Right lobe of liver (tissue), 6 donors: Measurements from ENCODE around the gene RPAP3. TPM values are rescaled to one million over a fixed set of nuclear protein-coding genes. Genes with fewer than 3 reads are reported as not detected.

ENCODE experiments used
- ATAC-seq, 4 donors: fragments of 200-7000 bp; cut with Tn5 transposase; one replicate each; pipeline ENCODE4 v1.9.1; 2020; ENCODE audit warnings: mild to moderate bottlenecking in 4 of 4, moderate library complexity in 4 of 4
- DNase-seq, 3 donors: peaks; one replicate each; pipeline ENCODE4 v3.0.0-alpha.2; 2020
- H3K27ac ChIP-seq, 3 donors: fragments of 200-600 bp; one replicate each; pipeline ENCODE4 v1.8.0; 2022
- H3K27me3 ChIP-seq, 2 donors: fragments of 200-600 bp; one replicate each; pipeline ENCODE4 v1.8.0; 2022
- H3K36me3 ChIP-seq, 4 donors: fragments of 200-600 bp; sonication (generic) in 1 of 4; one replicate each; pipeline versions ENCODE4 v1.5.1 to v1.8.0; 2017 to 2022; ENCODE audit warnings: control low read depth in 1 of 4
- H3K4me1 ChIP-seq, 4 donors: fragments of 200-600 bp; sonication (generic) in 1 of 4; one replicate each; pipeline versions ENCODE4 v1.5.1 to v1.8.0; 2017 to 2022; ENCODE audit warnings: control low read depth in 1 of 4
- H3K4me3 ChIP-seq, 3 donors: fragments of 200-600 bp; one replicate each; pipeline ENCODE4 v1.8.0; 2022
- H3K9me3 ChIP-seq, 4 donors: fragments of 200-600 bp; sonication (generic) in 1 of 4; one replicate each; pipeline versions ENCODE4 v1.5.1 to v1.8.0; 2017 to 2022; ENCODE audit warnings: control low read depth in 1 of 4
- POLR2A ChIP-seq: fragments of 450-650 bp; IDR thresholded peaks from one replicate; pipeline ENCODE4 v1.6.1; 2017; ENCODE audit warnings: antibody characterized with exemption, mild to moderate bottlenecking
- WGBS: methylation state at CpG from one replicate; pipeline ENCODE4 v1.1.6; 2018; ENCODE audit warnings: low coverage, low lambda C conversion rate; ENCODE audit not compliant: insufficient coverage; ENCODE audit errors: missing lambda C conversion rate; 5-methylcytosine and 5-hydroxymethylcytosine counted together
- intact Hi-C, 2 donors: fragments of 100-400 bp; cut with DNase I; formaldehyde crosslinking; loops; one replicate each; pipeline versions ENCODE4 v1.11.2 to v1.14.1; 2022
- total RNA-seq, 6 experiments: library from RNA; depleted of rRNA in 2 of 6; stranded (reverse); fragments of >200 nt in 2 of 6; fragmentation: NEBNext Ultra II Directional in 3 of 6; extraction: Animal tissue kit (Norgen Biotek cat#: 25700) in 3 of 6; gene quantifications; one replicate each; pipeline versions ENCODE4 v1.1.0 to v1.2.4, GENCODE V29; 2016 to 2023
- TF ChIP-seq, protein P1 (sequence below), 4 donors: fragments of 200-600 bp in 3 of 4; fragments of 450-650 bp in 1 of 4; IDR thresholded peaks; one replicate each; pipeline versions ENCODE4 v1.5.1 to v1.8.0; 2016 to 2022; ENCODE audit warnings: antibody characterized with exemption in 4 of 4, mild to moderate bottlenecking in 2 of 4
- donor health status: DM: no; HTN: yes; CAD: no.
- donor health status: DM: no; HTN: no; CAD: no.
- donor health status: DM: no; HTN: no; CAD: no.
- donor health status: DM: no; HTN: yes; CAD: no.
- donor health status: DM: no; HTN: yes; CAD: no.

The RPAP3 gene
- total RNA-seq, 6 experiments from 2014 or later, result 6.9 to 13.2 (median 10.4) TPM

DNA sequence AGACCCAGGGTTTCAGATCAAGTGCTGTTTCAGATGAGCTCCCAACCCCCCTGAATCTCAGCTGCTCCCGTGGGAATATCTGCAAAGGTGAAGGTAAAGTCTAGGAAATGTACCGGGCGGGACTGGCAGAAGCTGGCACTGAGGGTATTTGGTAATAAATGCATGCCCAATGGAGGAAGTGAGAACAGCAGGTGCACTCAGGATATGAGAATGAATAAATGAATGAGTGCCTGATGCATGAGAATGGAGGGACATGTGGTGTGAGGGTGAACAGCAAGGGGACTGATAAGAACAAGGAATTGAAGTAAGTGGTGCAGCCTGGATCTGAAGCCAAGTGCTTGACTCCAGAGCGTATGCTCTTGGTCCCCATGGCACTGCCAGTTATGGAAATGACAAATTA lies 41.3 kb upstream of the RPAP3 start:
- Histone ChIP-seq H3K27me3 (no peaks in the 10 kb centered on the region), H3K27ac (no peak overlapping the region), H3K4me1 (no peaks in the 10 kb centered on the region), H3K36me3 (no peaks in the 10 kb centered on the region), H3K9me3 (no peaks in the 10 kb centered on the region), H3K4me3 (no peak overlapping the region)
- TF ChIP-seq, protein P1, sequence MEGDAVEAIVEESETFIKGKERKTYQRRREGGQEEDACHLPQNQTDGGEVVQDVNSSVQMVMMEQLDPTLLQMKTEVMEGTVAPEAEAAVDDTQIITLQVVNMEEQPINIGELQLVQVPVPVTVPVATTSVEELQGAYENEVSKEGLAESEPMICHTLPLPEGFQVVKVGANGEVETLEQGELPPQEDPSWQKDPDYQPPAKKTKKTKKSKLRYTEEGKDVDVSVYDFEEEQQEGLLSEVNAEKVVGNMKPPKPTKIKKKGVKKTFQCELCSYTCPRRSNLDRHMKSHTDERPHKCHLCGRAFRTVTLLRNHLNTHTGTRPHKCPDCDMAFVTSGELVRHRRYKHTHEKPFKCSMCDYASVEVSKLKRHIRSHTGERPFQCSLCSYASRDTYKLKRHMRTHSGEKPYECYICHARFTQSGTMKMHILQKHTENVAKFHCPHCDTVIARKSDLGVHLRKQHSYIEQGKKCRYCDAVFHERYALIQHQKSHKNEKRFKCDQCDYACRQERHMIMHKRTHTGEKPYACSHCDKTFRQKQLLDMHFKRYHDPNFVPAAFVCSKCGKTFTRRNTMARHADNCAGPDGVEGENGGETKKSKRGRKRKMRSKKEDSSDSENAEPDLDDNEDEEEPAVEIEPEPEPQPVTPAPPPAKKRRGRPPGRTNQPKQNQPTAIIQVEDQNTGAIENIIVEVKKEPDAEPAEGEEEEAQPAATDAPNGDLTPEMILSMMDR (IDR thresholded peaks at IDR 0.05), result no peak
- no peak for TF ChIP-seq POLR2A
- intact Hi-C loops, result no loop called here
- DNase-seq (no peak), ATAC-seq (no peak)
- 79% methylated on average over 3 of the region's 4 CpGs for WGBS

- no peak overlapping the region for H3K27ac ChIP-seq
- H3K36me3 ChIP-seq, result no peaks in the 10 kb centered on the region
- no peaks in the 10 kb centered on the region for H3K9me3 ChIP-seq
- TF ChIP-seq, protein P1 (IDR thresholded peaks at IDR 0.05), result no peak
- TF ChIP-seq POLR2A, result no peak
- ATAC-seq, result no peak
- DNase-seq, result no peak
- no peaks in the 10 kb centered on the region for H3K27me3 ChIP-seq
- intact Hi-C loops, result no loop called here
- H3K4me1 ChIP-seq, result no peaks in the 10 kb centered on the region
- 96% methylated on average over 4 of the region's 7 CpGs for WGBS
- no peak overlapping the region for H3K4me3 ChIP-seq
Observed at GRCh38 chr12:47746523-47746922, 40.7 kb upstream of the RPAP3 start.

- Histone ChIP-seq H3K4me1 (no peaks in the 10 kb centered on the region), H3K4me3 (no peak overlapping the region), H3K9me3 (no peaks in the 10 kb centered on the region), H3K27ac (no peak overlapping the region), H3K27me3 (no peaks in the 10 kb centered on the region), H3K36me3 (no peaks in the 10 kb centered on the region)
- no peak for TF ChIP-seq POLR2A
- TF ChIP-seq, protein P1 (IDR thresholded peaks at IDR 0.05), result no peak
- DNase-seq (no peak), ATAC-seq (no peak)
- WGBS, result 47% methylated on average over 2 of the region's 5 CpGs
- intact Hi-C loops, result no loop called here
Observed at GRCh38 chr12:47746073-47746472, 40.2 kb upstream of the RPAP3 start.

GRCh38 chr12:47745485-47746041 lies 39.7 kb upstream of the RPAP3 start:
- intact Hi-C loops, result no loop called here
- Histone ChIP-seq H3K36me3 (no peaks in the 10 kb centered on the region), H3K9me3 (no peaks in the 10 kb centered on the region), H3K27me3 (no peaks in the 10 kb centered on the region), H3K4me1 (no peaks in the 10 kb centered on the region), H3K4me3 (no peak overlapping the region), H3K27ac (no peak overlapping the region)
- no peak for ATAC-seq
- DNase-seq, result no peak
- 54% methylated on average over 10 of the region's 16 CpGs for WGBS
- TF ChIP-seq, protein P1 (IDR thresholded peaks at IDR 0.05), result no peak
- no peak for TF ChIP-seq POLR2A
